Stimulated activated memory B cell treated with anti-CD40 and anti-IgM and Interleukin-4, amounts not matched to agents 10 μg/mL and 1 μg/mL and 100 μg/mL, for 72 hours (primary cell): Measurements from ENCODE around the gene CRKL.
"Not testable (repeated sequence)": the region's sequence is repeated elsewhere in the genome, so short reads cannot be mapped to it uniquely, and the experiment has no call there.

Source experiments
- ATAC-seq: fragments of 150-1000 bp; cut with Tn5 transposase; 2 replicates; pipeline ENCODE4 v1.10.0; 2021
- H3K27ac Mint-ChIP-seq: one replicate; pipeline ENCODE4 v1.8.0; 2022; ENCODE audit warnings: mild to moderate bottlenecking, mixed read lengths
- H3K27me3 Mint-ChIP-seq: one replicate; pipeline ENCODE4 v1.8.0; 2022; ENCODE audit warnings: mixed read lengths
- H3K36me3 Mint-ChIP-seq: one replicate; pipeline ENCODE4 v1.8.0; 2022; ENCODE audit warnings: mixed read lengths
- H3K4me1 Mint-ChIP-seq: one replicate; pipeline ENCODE4 v1.8.0; 2022; ENCODE audit warnings: mixed read lengths
- H3K4me3 Mint-ChIP-seq: one replicate; pipeline ENCODE4 v1.8.0; 2022; ENCODE audit warnings: mild to moderate bottlenecking, moderate library complexity, mixed read lengths
- H3K9me3 Mint-ChIP-seq: one replicate; pipeline ENCODE4 v1.8.0; 2022; ENCODE audit warnings: mixed read lengths

The CRKL gene

DNA sequence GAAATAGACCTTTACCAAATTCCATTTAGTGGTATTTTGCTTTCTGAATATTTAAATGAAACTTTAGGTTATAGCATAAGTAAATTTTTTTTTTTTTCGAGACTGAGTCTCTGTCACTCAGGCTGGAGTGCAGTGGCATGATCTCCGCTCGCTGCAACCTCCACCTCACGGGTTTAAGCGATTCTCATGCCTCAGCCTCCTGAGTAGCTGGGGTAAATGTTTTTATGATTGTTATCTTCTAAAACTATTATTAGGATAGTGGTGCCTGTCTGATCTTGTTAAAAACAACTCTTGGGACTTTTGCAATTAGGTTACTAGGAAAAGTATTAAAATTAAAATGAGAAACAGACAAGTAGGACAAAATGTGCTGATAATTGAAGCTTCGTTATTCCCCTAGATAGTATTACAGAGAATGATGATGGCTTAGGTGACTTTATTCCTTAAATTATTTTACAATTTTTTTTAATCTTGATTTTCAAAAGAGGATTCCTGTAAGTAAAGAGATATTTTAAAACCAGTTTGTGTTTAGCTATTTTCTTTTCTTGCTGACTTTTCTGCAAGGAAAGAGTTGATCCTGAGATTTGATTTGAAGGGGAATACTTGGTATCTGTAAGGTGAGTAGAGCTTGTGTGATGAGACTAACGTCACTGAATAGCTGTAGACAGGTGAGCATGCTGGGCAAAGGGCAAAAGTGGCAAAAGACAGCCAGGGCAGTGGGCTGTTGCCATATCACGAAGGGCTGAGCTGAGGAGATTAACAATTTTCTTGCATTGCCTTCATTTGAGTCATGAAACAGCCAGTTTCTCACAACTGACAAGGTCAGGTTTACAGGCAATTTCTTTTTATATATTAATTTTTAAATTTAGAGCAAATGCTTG lies 20.8 kb downstream of the CRKL start:
- H3K4me3 Mint-ChIP-seq, result no peak overlapping the region
- no peaks in the 10 kb centered on the region for H3K9me3 Mint-ChIP-seq
- no peak overlapping the region for H3K27ac Mint-ChIP-seq
- no peaks in the 10 kb centered on the region for H3K27me3 Mint-ChIP-seq
- no peak for ATAC-seq
- peaks cover 86% of the 10 kb centered on the region for H3K4me1 Mint-ChIP-seq
- peaks cover 51% of the 10 kb centered on the region for H3K36me3 Mint-ChIP-seq

- H3K9me3 Mint-ChIP-seq, H3K27ac Mint-ChIP-seq, H3K27me3 Mint-ChIP-seq, H3K4me3 Mint-ChIP-seq, ATAC-seq: not testable (repeated sequence)
- peaks cover 91% of the 10 kb centered on the region for H3K4me1 Mint-ChIP-seq
- peaks cover 55% of the 10 kb centered on the region for H3K36me3 Mint-ChIP-seq
Observed at GRCh38 chr22:20939457-20940185, 22.4 kb downstream of the CRKL start.

GRCh38 chr22:20940186-20940651 lies 23.0 kb downstream of the CRKL start:
- H3K4me1 Mint-ChIP-seq, result peaks cover 89% of the 10 kb centered on the region
- H3K4me3 Mint-ChIP-seq, result no peak overlapping the region
- H3K36me3 Mint-ChIP-seq, result peaks cover 54% of the 10 kb centered on the region
- H3K9me3 Mint-ChIP-seq, result no peaks in the 10 kb centered on the region
- ATAC-seq, result no peak
- no peak overlapping the region for H3K27ac Mint-ChIP-seq
- no peaks in the 10 kb centered on the region for H3K27me3 Mint-ChIP-seq

DNA sequence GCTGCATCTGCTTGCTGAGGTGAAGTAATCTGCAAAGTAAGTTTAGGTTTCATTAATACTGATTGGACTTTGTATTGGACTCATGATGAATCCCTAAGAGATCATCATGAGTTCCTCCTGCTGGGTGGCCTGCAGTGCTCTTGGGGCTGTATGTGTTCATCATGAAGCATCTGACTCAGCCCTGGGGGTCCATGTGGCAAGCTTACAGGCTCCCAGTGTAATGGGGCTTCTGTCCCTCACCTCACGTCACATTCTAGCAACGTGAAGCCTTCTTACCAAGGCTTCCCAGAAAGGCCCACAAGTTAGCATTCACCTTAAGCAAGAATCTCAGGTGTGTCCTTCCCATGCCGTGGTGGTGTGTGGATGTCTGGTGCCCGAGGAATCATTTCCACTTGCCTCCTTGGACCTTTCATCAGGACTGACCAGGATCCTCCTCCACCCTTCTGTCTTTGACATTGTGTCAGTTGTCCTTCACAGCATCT lies 23.7 kb downstream of the CRKL start:
- peaks cover 91% of the 10 kb centered on the region for H3K4me1 Mint-ChIP-seq
- H3K4me3 Mint-ChIP-seq, result no peak overlapping the region
- H3K9me3 Mint-ChIP-seq, result no peaks in the 10 kb centered on the region
- peaks cover 52% of the 10 kb centered on the region for H3K36me3 Mint-ChIP-seq
- H3K27ac Mint-ChIP-seq, result no peak overlapping the region
- no peaks in the 10 kb centered on the region for H3K27me3 Mint-ChIP-seq
- ATAC-seq, result no peak

DNA sequence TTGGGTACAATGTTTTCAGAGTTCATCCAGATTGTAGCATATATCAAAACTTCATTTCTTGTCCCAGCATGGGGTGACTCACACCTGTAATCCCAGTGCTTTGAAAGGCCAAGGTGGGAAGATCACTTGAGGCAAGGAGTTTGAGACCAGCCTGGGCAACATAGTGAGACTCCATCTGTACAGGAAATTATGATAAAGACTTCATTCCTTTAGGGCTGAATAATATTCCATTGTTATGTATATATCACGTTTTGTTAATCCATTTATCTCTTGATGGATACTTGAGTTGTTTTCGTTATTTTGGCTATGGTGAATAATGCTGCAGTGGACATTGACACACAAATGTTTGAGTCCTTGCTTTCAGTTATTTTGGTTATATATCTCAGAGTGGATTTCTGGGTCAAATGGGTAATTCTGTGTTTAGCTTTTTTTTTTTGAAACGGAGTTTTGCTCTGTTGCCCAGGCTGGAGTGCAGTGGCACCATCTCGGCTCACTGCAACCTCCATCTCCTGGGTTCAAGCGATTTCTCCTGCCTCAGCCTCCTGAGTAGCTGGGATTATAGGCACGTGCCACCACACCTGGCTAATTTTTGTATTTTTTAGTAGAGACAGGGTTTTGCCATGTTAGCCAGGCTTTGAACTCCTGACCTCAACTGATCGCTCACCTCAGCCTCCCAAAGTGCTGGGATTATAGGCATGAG lies 25.1 kb downstream of the CRKL start:
- not testable (repeated sequence) for H3K4me3 Mint-ChIP-seq, H3K9me3 Mint-ChIP-seq, H3K27ac Mint-ChIP-seq, H3K27me3 Mint-ChIP-seq, ATAC-seq
- Mint-ChIP-seq H3K36me3 (peaks cover 42% of the 10 kb centered on the region), H3K4me1 (peaks cover 87% of the 10 kb centered on the region)

GRCh38 chr22:20943104-20943933 lies 26.1 kb downstream of the CRKL start:
- Mint-ChIP-seq H3K27ac (no peak overlapping the region), H3K9me3 (no peaks in the 10 kb centered on the region), H3K36me3 (peaks cover 39% of the 10 kb centered on the region), H3K4me1 (peaks cover 77% of the 10 kb centered on the region), H3K4me3 (no peak overlapping the region), H3K27me3 (no peaks in the 10 kb centered on the region)
- no peak for ATAC-seq

GRCh38 chr22:20944042-20944441 lies 26.8 kb downstream of the CRKL start:
- Mint-ChIP-seq H3K27ac (no peak overlapping the region), H3K36me3 (peaks cover 39% of the 10 kb centered on the region), H3K9me3 (no peaks in the 10 kb centered on the region), H3K27me3 (no peaks in the 10 kb centered on the region), H3K4me1 (peaks cover 70% of the 10 kb centered on the region), H3K4me3 (no peak overlapping the region)
- no peak for ATAC-seq

GRCh38 chr22:20945578-20945934 lies 28.3 kb downstream of the CRKL start:
- no peak for ATAC-seq
- no peaks in the 10 kb centered on the region for H3K9me3 Mint-ChIP-seq

GRCh38 chr22:20946080-20946986 lies 29.1 kb downstream of the CRKL start:
- no peaks in the 10 kb centered on the region for H3K27me3 Mint-ChIP-seq
- peaks cover 35% of the 10 kb centered on the region for H3K36me3 Mint-ChIP-seq
- H3K9me3 Mint-ChIP-seq, result no peaks in the 10 kb centered on the region
- no peak overlapping the region for H3K4me3 Mint-ChIP-seq
- no peak overlapping the region for H3K27ac Mint-ChIP-seq
- ATAC-seq, result no peak
- H3K4me1 Mint-ChIP-seq, result peaks cover 48% of the 10 kb centered on the region

More at GRCh38 chr22:20945578-20945934, 28.3 kb downstream of the CRKL start:
- H3K27ac Mint-ChIP-seq, result no peak overlapping the region
- no peaks in the 10 kb centered on the region for H3K27me3 Mint-ChIP-seq
- H3K4me1 Mint-ChIP-seq, result peaks cover 56% of the 10 kb centered on the region
- H3K36me3 Mint-ChIP-seq, result peaks cover 38% of the 10 kb centered on the region
- H3K4me3 Mint-ChIP-seq, result no peak overlapping the region

DNA sequence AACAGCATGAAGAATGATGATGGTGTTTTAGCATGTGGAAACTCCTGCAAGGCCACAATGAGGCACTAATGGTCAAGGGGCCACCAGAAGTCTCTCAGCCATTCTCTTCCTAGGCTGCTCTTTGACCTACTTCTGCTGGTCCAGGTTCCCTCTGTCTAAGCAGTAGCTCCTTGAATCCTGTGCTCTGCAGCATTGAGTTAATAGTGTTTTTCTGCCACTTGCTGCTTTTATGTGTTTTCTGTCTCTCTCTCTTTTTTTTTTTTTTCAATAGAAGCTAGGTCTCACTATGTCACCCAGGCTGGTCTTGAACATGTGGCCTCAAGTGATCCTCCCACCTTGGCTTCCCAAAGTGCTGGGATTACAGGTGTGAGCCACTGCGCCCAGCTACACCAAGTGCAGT lies 29.8 kb downstream of the CRKL start:
- H3K4me1 Mint-ChIP-seq, result peaks cover 42% of the 10 kb centered on the region

DNA sequence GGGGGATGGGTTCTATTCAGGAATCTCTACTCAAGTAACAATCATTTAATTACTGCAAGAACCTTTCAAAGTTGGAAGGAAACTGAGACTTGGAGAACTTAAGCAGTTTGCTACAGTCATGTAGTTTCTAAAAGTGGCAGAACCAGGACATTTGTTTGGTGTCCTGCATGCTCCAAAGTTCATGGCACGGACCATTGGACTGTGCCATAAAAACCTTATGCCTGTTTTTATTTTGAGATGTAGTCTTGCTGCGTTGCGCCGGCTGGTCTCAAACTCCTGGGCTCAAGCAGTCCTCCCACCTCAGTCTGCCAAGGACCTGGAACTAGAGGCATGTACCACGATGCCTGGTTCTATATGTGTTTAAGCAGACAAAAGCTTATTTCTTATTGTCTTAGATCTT lies 31.2 kb downstream of the CRKL start:
- H3K9me3 Mint-ChIP-seq, result no peaks in the 10 kb centered on the region
- H3K27ac Mint-ChIP-seq, result no peak overlapping the region
- H3K36me3 Mint-ChIP-seq, result peaks cover 25% of the 10 kb centered on the region
- no peaks in the 10 kb centered on the region for H3K27me3 Mint-ChIP-seq
- H3K4me1 Mint-ChIP-seq, result peaks cover 27% of the 10 kb centered on the region
- ATAC-seq, result no peak
- no peak overlapping the region for H3K4me3 Mint-ChIP-seq

More for the DNA sequence above, 29.8 kb downstream of the CRKL start:
- Mint-ChIP-seq H3K27me3 (no peaks in the 10 kb centered on the region), H3K27ac (no peak overlapping the region), H3K4me3 (no peak overlapping the region), H3K9me3 (no peaks in the 10 kb centered on the region), H3K36me3 (peaks cover 32% of the 10 kb centered on the region)
- no peak for ATAC-seq

- Mint-ChIP-seq H3K27ac (no peak overlapping the region), H3K4me3 (no peak overlapping the region), H3K36me3 (peaks cover 20% of the 10 kb centered on the region), H3K27me3 (no peaks in the 10 kb centered on the region), H3K9me3 (no peaks in the 10 kb centered on the region), H3K4me1 (peaks cover 22% of the 10 kb centered on the region)
- no peak for ATAC-seq
Observed at GRCh38 chr22:20948989-20949388, 31.8 kb downstream of the CRKL start.

GRCh38 chr22:20949698-20950183 lies 32.5 kb downstream of the CRKL start:
- peaks cover 19% of the 10 kb centered on the region for H3K36me3 Mint-ChIP-seq

More at GRCh38 chr22:20949698-20950183, 32.5 kb downstream of the CRKL start:
- H3K9me3 Mint-ChIP-seq, result no peaks in the 10 kb centered on the region
- H3K4me1 Mint-ChIP-seq, result peaks cover 21% of the 10 kb centered on the region
- no peak overlapping the region for H3K27ac Mint-ChIP-seq
- no peak overlapping the region for H3K4me3 Mint-ChIP-seq
- ATAC-seq, result no peak
- H3K27me3 Mint-ChIP-seq, result no peaks in the 10 kb centered on the region
